Gastrocnemius medialis (tissue), 4 donors: ENCODE measurements around the gene NCSTN. TPM values are rescaled to one million over a fixed set of nuclear protein-coding genes. Genes with fewer than 3 reads are reported as not detected.

Experiments used
- ATAC-seq, 2 donors: fragments of 150-250 bp; one replicate each; pipeline ENCODE4 v1.9.1; 2016
- DNase-seq, 2 donors: peaks; one replicate each; pipeline ENCODE4 v3.0.0-alpha.2; 2019
- H3K27ac ChIP-seq, 4 donors: fragments of 200-600 bp; sonication (generic); 1 replicate in 1 of 4; 2 replicates in 3 of 4; pipeline ENCODE4 v1.5.1; 2016 to 2018; ENCODE audit warnings: mild to moderate bottlenecking in 2 of 4, moderate library complexity in 1 of 4
- H3K27me3 ChIP-seq, 3 donors: fragments of 200-600 bp; sonication (generic) in 2 of 3; 1 replicate in 1 of 3; 2 replicates in 2 of 3; pipeline versions ENCODE4 v1.5.1 to v1.6.0; 2016 to 2019; ENCODE audit warnings: mild to moderate bottlenecking in 1 of 3, moderate library complexity in 1 of 3
- H3K36me3 ChIP-seq, 2 donors: fragments of 200-600 bp; sonication (generic) in 1 of 2; one replicate each; pipeline ENCODE4 v1.5.1; 2017 to 2018
- H3K4me1 ChIP-seq, 2 donors: fragments of 200-600 bp; sonication (generic) in 1 of 2; one replicate each; pipeline ENCODE4 v1.5.1; 2016 to 2017; ENCODE audit warnings: mild to moderate bottlenecking in 2 of 2
- H3K4me3 ChIP-seq, 4 donors: fragments of 200-600 bp; sonication (generic) in 3 of 4; 1 replicate in 1 of 4; 2 replicates in 3 of 4; pipeline ENCODE4 v1.5.1; 2016 to 2019; ENCODE audit warnings: mild to moderate bottlenecking in 2 of 4
- H3K9me3 ChIP-seq, 3 donors: fragments of 200-600 bp; sonication (generic) in 2 of 3; 1 replicate in 1 of 3; 2 replicates in 2 of 3; pipeline ENCODE4 v1.5.1; 2016 to 2019
- CTCF ChIP-seq, 5 experiments: fragments of 450-650 bp in 3 of 5; fragments of 200-600 bp in 2 of 5; sonication (generic) in 2 of 5; IDR thresholded peaks in 4 of 5; conservative IDR thresholded peaks in 1 of 5; 1 replicate in 4 of 5; 2 replicates in 1 of 5; pipeline ENCODE4 v1.5.1; 2016 to 2019; ENCODE audit warnings: antibody characterized with exemption in 5 of 5, mild to moderate bottlenecking in 3 of 5, moderate library complexity in 3 of 5
- POLR2A ChIP-seq, 2 donors: fragments of 450-650 bp; IDR thresholded peaks; one replicate each; pipeline ENCODE4 v1.6.1; 2017; ENCODE audit warnings: antibody characterized with exemption in 2 of 2, mild to moderate bottlenecking in 2 of 2, moderate library complexity in 2 of 2
- in situ Hi-C, 4 donors: fragments of 200-750 bp; cut with MboI; loops; one replicate each; pipeline versions ENCODE4 v1.15.0 to v1.8.0; 2017; ENCODE audit warnings: low sequenced_read_pairs in 4 of 4
- intact Hi-C: fragments of 100-400 bp; cut with DNase I; formaldehyde crosslinking; loops from one replicate; pipeline ENCODE4 v1.15.1; 2023; ENCODE audit warnings: low total_unique reads
- total RNA-seq, 4 donors: library from RNA; depleted of rRNA; stranded (reverse); fragments of >200 nt; gene quantifications; one replicate each; pipeline versions ENCODE4 v1.1.0 to v1.2.3, GENCODE V29; 2016

The NCSTN gene
- total RNA-seq, 4 donors from 2014 or later = 29.2 to 59.3 (median 33.2) TPM

- no peaks in the 10 kb centered on the region for H3K27me3 ChIP-seq
- peaks cover 0 to 27% of the 10 kb centered on the region in 2 donors for H3K36me3 ChIP-seq
- H3K9me3 ChIP-seq = no peaks in the 10 kb centered on the region
- no peak overlapping the region for H3K27ac ChIP-seq
- no peak overlapping the region for H3K4me3 ChIP-seq
- intact Hi-C loops = no loop called here
- in situ Hi-C loops = loop anchor here in 2 of 4 donors (25.0 kb wide), 1 partner anchor 274 kb away; the partner anchor contains the start of genes IGSF8 (in 2 of the 2) and KCNJ9 (in 2 of the 2)
- ATAC-seq (no peak), DNase-seq (no peak)
- H3K4me1 ChIP-seq = peaks cover 0 to 9% of the 10 kb centered on the region in 2 donors
- no peak for TF ChIP-seq POLR2A (IDR thresholded peaks at IDR 0.05)
- no peak for TF ChIP-seq CTCF (IDR thresholded peaks at IDR 0.05 in 4 of 5, conservative IDR thresholded peaks at IDR 0.05 in 1 of 5)
Measured at GRCh38 chr1:160361199-160361598, 18.0 kb downstream of the NCSTN start.

- H3K9me3 ChIP-seq = no peaks in the 10 kb centered on the region
- peaks cover 0 to 9% of the 10 kb centered on the region in 2 donors for H3K4me1 ChIP-seq
- H3K27ac ChIP-seq = no peak overlapping the region
- in situ Hi-C loops (loop anchor here in 2 of 4 donors (25.0 kb wide), 1 partner anchor 274 kb away; the partner anchor contains the start of genes IGSF8 (in 2 of the 2) and KCNJ9 (in 2 of the 2)), intact Hi-C loops (no loop called here)
- ATAC-seq = no peak
- H3K27me3 ChIP-seq = no peaks in the 10 kb centered on the region
- no peak for DNase-seq
- H3K36me3 ChIP-seq = peaks cover 0 to 21% of the 10 kb centered on the region in 2 donors
- TF ChIP-seq CTCF (IDR thresholded peaks at IDR 0.05 in 4 of 5, conservative IDR thresholded peaks at IDR 0.05 in 1 of 5) (no peak), POLR2A (IDR thresholded peaks at IDR 0.05) (no peak)
- no peak overlapping the region for H3K4me3 ChIP-seq
Measured at GRCh38 chr1:160361814-160362167, 18.6 kb downstream of the NCSTN start.

- DNase-seq (no peak), ATAC-seq (no peak)
- H3K4me3 ChIP-seq = no peak overlapping the region
- intact Hi-C loops (no loop called here), in situ Hi-C loops (loop anchor here in 2 of 4 donors (25.0 kb wide), 1 partner anchor 275 kb away; the partner anchor contains the start of genes IGSF8 (in 2 of the 2) and KCNJ9 (in 2 of the 2))
- H3K9me3 ChIP-seq = no peaks in the 10 kb centered on the region
- H3K36me3 ChIP-seq = peaks cover 0 to 15% of the 10 kb centered on the region in 2 donors
- no peak for TF ChIP-seq POLR2A (IDR thresholded peaks at IDR 0.05)
- no peak for TF ChIP-seq CTCF (IDR thresholded peaks at IDR 0.05 in 4 of 5, conservative IDR thresholded peaks at IDR 0.05 in 1 of 5)
- H3K27me3 ChIP-seq = peaks cover 0 to 1% (median 0%) of the 10 kb centered on the region in 3 donors
- H3K27ac ChIP-seq = no peak overlapping the region
- H3K4me1 ChIP-seq = peaks cover 0 to 9% of the 10 kb centered on the region in 2 donors
Measured at GRCh38 chr1:160362168-160362957, 19.2 kb downstream of the NCSTN start.

- peaks cover 0 to 8% of the 10 kb centered on the region in 2 donors for H3K36me3 ChIP-seq
- no peak for ATAC-seq
- intact Hi-C loops (no loop called here), in situ Hi-C loops (loop anchor here in 2 of 4 donors (25.0 kb wide), 1 partner anchor 276 kb away; the partner anchor contains the start of genes IGSF8 (in 2 of the 2) and KCNJ9 (in 2 of the 2))
- peaks cover 0 to 9% of the 10 kb centered on the region in 2 donors for H3K4me1 ChIP-seq
- no peak for DNase-seq
- TF ChIP-seq POLR2A (IDR thresholded peaks at IDR 0.05) (no peak), CTCF (IDR thresholded peaks at IDR 0.05 in 4 of 5, conservative IDR thresholded peaks at IDR 0.05 in 1 of 5) (no peak)
- no peaks in the 10 kb centered on the region for H3K9me3 ChIP-seq
- peaks cover 0 to 2% (median 0%) of the 10 kb centered on the region in 3 donors for H3K27me3 ChIP-seq
- H3K27ac ChIP-seq = no peak overlapping the region
- H3K4me3 ChIP-seq = no peak overlapping the region
Measured at GRCh38 chr1:160363010-160363409, 19.8 kb downstream of the NCSTN start.
